Cardiac fibroblast (primary cell): ENCODE results near the gene LARGE1.
A peak's percentile ranks its signal among the peaks of the same experiment; 100 is the strongest.

ENCODE experiments used
- DNase-seq, 2 donors: peaks; one replicate each; pipeline versions ENCODE4 v3.0.0 to v3.0.0-alpha.2; 2010; ENCODE audit warnings: low read depth in 2 of 2
- H3K4me3 ChIP-seq, 2 donors: replicated peaks in 1 of 2; 1 replicate in 1 of 2; 2 replicates in 1 of 2; pipeline ENCODE4 v1.5.1; 2011; ENCODE audit warnings: low read depth in 2 of 2, low read length in 2 of 2, mild to moderate bottlenecking in 2 of 2, moderate library complexity in 1 of 2
- TF ChIP-seq, protein P1 (sequence below): IDR thresholded peaks from one replicate; pipeline ENCODE4 v1.5.1; 2011; ENCODE audit warnings: low read depth, mild to moderate bottlenecking, low read length, inconsistent platforms

Gene LARGE1

DNA sequence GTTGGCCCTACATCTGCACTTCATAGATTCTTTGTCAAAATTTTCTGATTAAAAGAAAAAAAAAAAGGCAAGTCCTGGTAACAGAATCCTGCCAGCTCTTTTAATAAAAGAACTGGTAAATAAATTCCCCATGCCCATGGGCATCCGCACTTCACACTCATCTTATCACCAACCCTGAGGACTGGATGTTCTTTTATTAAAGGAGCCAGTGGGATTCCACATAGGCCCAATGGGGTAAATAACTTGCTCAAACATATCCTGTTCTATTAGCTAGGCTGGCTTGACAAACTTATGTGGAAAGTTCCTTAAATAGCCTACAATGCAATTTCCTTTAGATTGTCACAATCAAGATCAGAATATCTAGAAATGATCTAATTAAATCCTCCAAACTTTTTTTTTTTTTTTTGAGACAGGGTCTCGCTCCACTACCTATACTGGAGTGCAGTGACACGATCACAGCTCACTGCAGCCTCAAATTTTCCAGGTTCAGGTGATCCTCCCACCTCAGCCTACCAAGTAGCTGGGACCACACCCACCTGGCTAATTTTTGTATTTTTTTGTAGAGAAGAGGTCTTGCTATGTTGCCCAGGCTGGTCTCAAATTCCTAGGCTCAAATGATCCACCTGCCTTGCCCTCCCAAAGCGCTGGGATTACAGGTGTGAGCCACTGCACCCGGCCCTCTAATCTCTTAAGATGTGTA is 380.9 kb downstream of the LARGE1 start:
- H3K4me3 ChIP-seq: no peak overlapping the region
- no peak for DNase-seq
- TF ChIP-seq, protein P1, sequence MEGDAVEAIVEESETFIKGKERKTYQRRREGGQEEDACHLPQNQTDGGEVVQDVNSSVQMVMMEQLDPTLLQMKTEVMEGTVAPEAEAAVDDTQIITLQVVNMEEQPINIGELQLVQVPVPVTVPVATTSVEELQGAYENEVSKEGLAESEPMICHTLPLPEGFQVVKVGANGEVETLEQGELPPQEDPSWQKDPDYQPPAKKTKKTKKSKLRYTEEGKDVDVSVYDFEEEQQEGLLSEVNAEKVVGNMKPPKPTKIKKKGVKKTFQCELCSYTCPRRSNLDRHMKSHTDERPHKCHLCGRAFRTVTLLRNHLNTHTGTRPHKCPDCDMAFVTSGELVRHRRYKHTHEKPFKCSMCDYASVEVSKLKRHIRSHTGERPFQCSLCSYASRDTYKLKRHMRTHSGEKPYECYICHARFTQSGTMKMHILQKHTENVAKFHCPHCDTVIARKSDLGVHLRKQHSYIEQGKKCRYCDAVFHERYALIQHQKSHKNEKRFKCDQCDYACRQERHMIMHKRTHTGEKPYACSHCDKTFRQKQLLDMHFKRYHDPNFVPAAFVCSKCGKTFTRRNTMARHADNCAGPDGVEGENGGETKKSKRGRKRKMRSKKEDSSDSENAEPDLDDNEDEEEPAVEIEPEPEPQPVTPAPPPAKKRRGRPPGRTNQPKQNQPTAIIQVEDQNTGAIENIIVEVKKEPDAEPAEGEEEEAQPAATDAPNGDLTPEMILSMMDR: no peak

DNA sequence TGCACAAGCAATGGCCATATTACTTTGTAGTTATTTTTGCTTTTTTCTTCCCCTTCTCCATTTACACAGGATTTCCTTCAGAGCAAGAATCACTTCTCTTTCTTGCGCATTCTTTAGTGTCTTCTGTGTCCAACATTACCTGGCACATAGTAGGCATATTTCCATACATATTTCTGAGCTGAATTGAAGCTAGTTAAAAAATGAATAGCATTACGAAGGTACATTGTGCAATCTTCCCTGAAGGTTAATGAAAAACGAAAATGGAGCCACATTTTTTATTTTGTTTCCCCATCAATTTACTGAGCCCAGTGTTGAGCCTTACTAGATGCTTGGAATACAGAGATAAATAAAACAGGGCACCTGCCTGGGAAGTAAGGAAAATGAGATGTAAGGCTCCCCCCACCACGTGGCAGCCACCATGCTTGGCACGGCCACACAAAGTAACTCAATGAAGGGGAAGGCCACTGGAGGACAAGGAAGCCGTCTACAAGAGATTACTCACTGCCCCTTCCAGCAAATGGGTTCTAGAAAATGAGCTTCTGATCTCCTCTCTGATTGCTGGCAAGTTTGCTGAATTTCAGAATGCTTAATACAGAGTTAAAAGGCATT is 381.9 kb downstream of the LARGE1 start:
- TF ChIP-seq, protein P1: no peak
- DNase-seq: no peak
- H3K4me3 ChIP-seq: no peak overlapping the region

DNA sequence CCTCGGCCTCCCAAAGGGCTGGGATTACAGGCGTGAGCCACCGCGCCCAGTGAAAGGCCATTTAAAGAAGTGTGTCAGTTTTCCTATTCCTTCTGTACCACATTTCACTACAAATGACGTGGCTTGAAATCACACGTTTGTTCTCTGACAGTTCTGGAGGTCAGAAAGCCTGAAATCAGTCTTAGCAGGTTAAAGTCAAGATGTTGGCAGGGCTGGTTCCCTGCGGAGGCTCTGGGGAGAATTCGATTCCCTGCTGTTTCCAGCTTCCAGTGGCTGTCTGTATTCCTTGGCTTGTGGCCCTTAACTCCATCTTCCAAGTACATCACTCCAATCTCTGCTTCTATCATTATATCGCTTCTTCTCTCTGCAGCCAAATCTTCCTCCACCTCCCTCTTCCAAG is 383.2 kb downstream of the LARGE1 start:
- no peak for DNase-seq
- TF ChIP-seq, protein P1: no peak
- H3K4me3 ChIP-seq: no peak overlapping the region

DNA sequence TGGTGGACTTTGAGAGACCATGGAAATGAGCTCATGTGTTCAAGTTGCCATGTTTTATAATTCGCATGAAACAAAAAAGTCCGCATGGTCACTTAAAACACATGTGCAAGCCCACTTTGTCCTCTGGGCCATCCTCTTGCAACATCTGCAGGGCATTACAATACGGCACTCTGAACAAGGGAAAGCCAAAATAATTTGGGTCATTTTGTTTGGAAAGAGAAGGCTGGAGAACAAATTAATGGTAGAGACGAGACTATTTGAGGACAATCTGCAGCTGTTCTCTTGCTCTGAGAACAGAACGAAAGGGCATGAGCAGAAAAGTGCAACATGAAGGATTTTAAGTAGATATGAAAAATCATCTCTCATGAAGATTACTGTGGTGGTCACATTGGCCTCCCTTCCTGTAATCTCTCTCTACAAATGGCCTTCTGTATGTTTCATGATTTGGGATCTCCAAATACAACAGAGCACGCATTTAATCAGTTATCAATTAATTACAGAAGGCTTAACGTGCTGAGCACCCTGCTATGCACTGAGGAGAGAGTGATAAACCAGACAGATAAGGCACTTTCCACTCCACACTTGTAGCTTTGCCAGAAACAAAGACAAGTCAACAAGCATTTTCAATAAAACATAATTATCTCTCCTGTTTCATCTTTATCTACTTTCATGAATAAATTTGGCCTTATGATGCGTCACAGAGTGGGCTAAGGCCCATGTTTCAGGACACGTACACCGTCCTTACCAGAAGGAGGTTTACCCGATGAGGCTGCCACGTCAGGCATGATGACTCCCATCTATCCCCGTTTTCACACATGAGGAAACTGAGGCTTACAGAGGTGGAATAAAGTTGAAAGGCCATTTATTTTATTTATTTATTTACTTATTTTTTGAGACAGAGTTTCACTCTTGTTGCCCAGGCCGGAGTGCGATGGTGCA is 384.1 kb downstream of the LARGE1 start:
- TF ChIP-seq, protein P1: no peak
- no peak for DNase-seq
- H3K4me3 ChIP-seq: no peak overlapping the region

DNA sequence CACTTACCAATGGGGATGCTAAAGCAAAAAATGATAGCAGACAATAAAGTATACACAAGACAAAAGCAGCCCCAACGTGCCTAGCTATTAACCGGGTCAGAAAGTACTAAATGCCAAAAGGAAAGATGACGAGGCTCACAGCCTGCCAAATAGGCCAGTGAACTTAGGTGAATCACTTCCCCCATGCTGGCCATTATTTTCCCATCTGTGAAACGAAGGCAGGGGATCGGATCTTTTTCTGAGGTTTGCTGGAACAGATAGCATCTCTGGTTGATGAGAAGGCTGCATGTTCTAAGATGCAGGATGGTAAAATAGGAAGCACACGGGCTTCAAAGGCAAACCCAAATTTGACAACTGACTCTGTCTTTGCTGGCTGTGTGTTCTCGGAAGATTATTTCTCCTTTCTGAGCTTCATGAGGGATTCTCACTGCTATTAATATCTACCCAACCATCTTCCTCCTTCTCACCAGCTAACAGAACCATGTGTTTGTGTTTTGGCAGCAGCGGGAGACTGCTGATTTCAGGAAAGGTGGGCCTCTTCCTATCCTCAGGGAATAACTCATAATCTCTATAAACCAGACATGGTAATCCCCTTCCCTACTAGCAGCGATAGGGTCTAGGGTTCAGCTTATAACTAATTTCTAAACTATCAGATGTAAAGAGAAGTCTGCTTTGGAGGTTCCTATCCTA is 390.7 kb downstream of the LARGE1 start:
- TF ChIP-seq, protein P1: no peak
- H3K4me3 ChIP-seq: no peak overlapping the region
- DNase-seq: peak; percentile 6 to 72

DNA sequence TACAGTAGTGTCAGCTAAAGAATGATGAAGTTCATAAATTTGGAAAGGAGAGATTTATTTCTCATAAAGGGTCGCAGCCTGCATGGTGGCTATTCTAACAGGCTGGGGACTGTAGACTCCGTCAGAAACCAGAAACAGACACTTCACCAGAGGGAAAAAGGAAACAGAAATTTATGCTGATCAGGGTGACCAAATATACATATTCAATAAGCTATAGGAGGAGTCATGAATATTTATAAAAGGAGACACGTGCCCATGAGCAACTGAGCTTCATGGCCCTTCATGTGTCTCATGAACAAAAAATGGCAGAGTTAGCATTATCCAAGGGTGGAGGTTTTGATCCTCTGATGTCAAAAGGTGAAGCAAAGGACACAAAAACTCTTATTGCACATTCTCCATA is 392.1 kb downstream of the LARGE1 start:
- H3K4me3 ChIP-seq: no peak overlapping the region
- TF ChIP-seq, protein P1: no peak

More for the DNA sequence above, 392.1 kb downstream of the LARGE1 start:
- no peak for DNase-seq
